ENCODE results near the gene DES. TPM values are rescaled to one million over a fixed set of nuclear protein-coding genes. Genes with fewer than 3 reads are reported as not detected.

The DES gene
- 582 TPM for total RNA-seq

GRCh38 chr2:219418155-219419011, at the start of gene DES:
DES (plus strand) TSS chr2:219418377; CDS start chr2:219418463, 86 bp downstream.

GRCh38 chr2:219387306-219388120, 30.7 kb upstream of the DES start, which contains the start of gene DNPEP:
DNPEP (minus strand) TSS chr2:219387912; CDS start chr2:219387794, 118 bp downstream.

GRCh38 chr2:219434718-219435525, 16.7 kb downstream of the DES start, which contains the start of gene SPEG:
SPEG (plus strand) TSS chr2:219434843; CDS start chr2:219434978, 135 bp downstream.

Other genes starting within 250 kb of the DES start
- 6.9 TPM for gene SLC23A3, start 248.3 kb upstream of the DES start, total RNA-seq
- 39.4 TPM for gene CNPPD1, start 241.5 kb upstream of the DES start, total RNA-seq
- gene RETREG2, start 240.1 kb upstream of the DES start, total RNA-seq, result 64.3 TPM
- 27.9 TPM for gene ZFAND2B, start 211.6 kb upstream of the DES start, total RNA-seq
- 28.1 TPM for gene ABCB6, start 199.4 kb upstream of the DES start, total RNA-seq
- 53.7 TPM for gene ATG9A, start 188.7 kb upstream of the DES start, total RNA-seq
- gene ANKZF1, start 188.6 kb upstream of the DES start, total RNA-seq, result 51.6 TPM
- gene GLB1L, start 172.9 kb upstream of the DES start, total RNA-seq, result 15.2 TPM
- 24.2 TPM for gene STK16, start 172.9 kb upstream of the DES start, total RNA-seq
- not detected for gene TUBA4B, start 165.1 kb upstream of the DES start, total RNA-seq
- gene TUBA4A, start 164.5 kb upstream of the DES start, total RNA-seq, result 16.5 TPM
- 56.4 TPM for gene DNAJB2, start 139.0 kb upstream of the DES start, total RNA-seq
- 0.88 TPM for gene PTPRN, start 109.0 kb upstream of the DES start, total RNA-seq
- not detected for gene RESP18, start 85.6 kb upstream of the DES start, total RNA-seq
- gene DNPEP, start 30.5 kb upstream of the DES start, total RNA-seq, result 64.8 TPM
- gene SPEG, start 16.5 kb downstream of the DES start, total RNA-seq, result 39.6 TPM
- 31.6 TPM for gene GMPPA, start 80.5 kb downstream of the DES start, total RNA-seq
- gene ASIC4, start 96.1 kb downstream of the DES start, total RNA-seq, result 0.18 TPM
- gene CHPF, start 125.4 kb downstream of the DES start, total RNA-seq, result 90.4 TPM
- 4.6 TPM for gene TMEM198, start 125.7 kb downstream of the DES start, total RNA-seq
- 146 TPM for gene OBSL1, start 153.2 kb downstream of the DES start, total RNA-seq
- 0.58 TPM for gene INHA, start 153.9 kb downstream of the DES start, total RNA-seq
- gene STK11IP, start 179.5 kb downstream of the DES start, total RNA-seq, result 26.2 TPM
- gene SLC4A3, start 209.3 kb downstream of the DES start, total RNA-seq, result 8.3 TPM